SK-N-SH treated with all-trans-retinoic acid at 6 μM for 48 hours (cell line): ENCODE results near the gene B3GALT6.
A peak's percentile ranks its signal among the peaks of the same experiment; 100 is the strongest.

ENCODE experiments used
- ATAC-seq: fragments of 200-7000 bp; cut with Tn5 transposase; 3 replicates; pipeline ENCODE4 v1.9.1; 2020; ENCODE audit warnings: mild to moderate bottlenecking, moderate library complexity
- ARNTL ChIP-seq: fragments of 450-650 bp; formaldehyde crosslinking; IDR thresholded peaks from 2 replicates; pipeline ENCODE4 v1.5.0; 2020; ENCODE audit warnings: low read depth, mild to moderate bottlenecking, moderate library complexity, borderline replicate concordance
- BACH2 ChIP-seq: fragments of 250-450 bp; sonication (Bioruptor Pico); IDR thresholded peaks from 2 replicates; pipeline ENCODE4 v1.9.0; 2021; ENCODE audit warnings: mild to moderate bottlenecking, borderline replicate concordance
- CREB5 ChIP-seq: fragments of 250-450 bp; sonication (Bioruptor Pico); IDR thresholded peaks from 2 replicates; pipeline ENCODE4 v1.5.1; 2020; ENCODE audit warnings: low read depth, mild to moderate bottlenecking, moderate library complexity
- ESRRG ChIP-seq: fragments of 250-450 bp; sonication (Bioruptor Pico); IDR thresholded peaks from 2 replicates; pipeline ENCODE4 v1.6.1; 2021; ENCODE audit warnings: mild to moderate bottlenecking
- GLIS3 ChIP-seq: fragments of 250-450 bp; sonication (Bioruptor Pico); IDR thresholded peaks from 2 replicates; pipeline ENCODE4 v1.5.0; 2020; ENCODE audit warnings: mild to moderate bottlenecking, moderate library complexity
- ISL1 ChIP-seq: fragments of 250-450 bp; sonication (Bioruptor Pico); IDR thresholded peaks from 2 replicates; pipeline ENCODE4 v2.1.2; 2022; ENCODE audit warnings: mild to moderate bottlenecking, moderate library complexity
- OSR1 ChIP-seq: fragments of 250-450 bp; sonication (Bioruptor Pico); IDR thresholded peaks from 2 replicates; pipeline ENCODE4 v1.8.0; 2022; ENCODE audit warnings: moderate library complexity, mild to moderate bottlenecking, inconsistent platforms
- PPARA ChIP-seq: fragments of 250-450 bp; sonication (Bioruptor Pico); IDR thresholded peaks from 2 replicates; pipeline ENCODE4 v1.5.0; 2020; ENCODE audit warnings: mild to moderate bottlenecking, borderline replicate concordance
- RARB ChIP-seq: fragments of 250-450 bp; sonication (Bioruptor Pico); IDR thresholded peaks from 2 replicates; pipeline ENCODE4 v1.8.0; 2021; ENCODE audit warnings: mild to moderate bottlenecking, moderate library complexity
- SNAI2 ChIP-seq: fragments of 250-450 bp; sonication (Bioruptor Pico); IDR thresholded peaks from 2 replicates; pipeline ENCODE4 v1.5.0; 2020; ENCODE audit warnings: mild to moderate bottlenecking, moderate library complexity
- TOX ChIP-seq: fragments of 250-450 bp; sonication (Bioruptor Pico); IDR thresholded peaks from 2 replicates; pipeline ENCODE4 v1.8.0; 2021; ENCODE audit warnings: mild to moderate bottlenecking, moderate library complexity, borderline replicate concordance
- ZFP3 ChIP-seq: fragments of 250-450 bp; sonication (Bioruptor Pico); IDR thresholded peaks from 2 replicates; pipeline ENCODE4 v1.5.0; 2020; ENCODE audit warnings: mild to moderate bottlenecking, moderate library complexity
- ZFP30 ChIP-seq: fragments of 450-650 bp; formaldehyde crosslinking; IDR thresholded peaks from 2 replicates; pipeline ENCODE4 v1.5.0; 2022; ENCODE audit warnings: mild to moderate bottlenecking, moderate library complexity
- ZNF565 ChIP-seq: fragments of 450-650 bp; formaldehyde crosslinking; conservative IDR thresholded peaks from 2 replicates; pipeline ENCODE4 v1.5.0; 2020; ENCODE audit warnings: low read depth, mild to moderate bottlenecking, moderate library complexity
- ZNF70 ChIP-seq: fragments of 450-650 bp; formaldehyde crosslinking; IDR thresholded peaks from 2 replicates; pipeline ENCODE4 v1.5.0; 2020; ENCODE audit warnings: mild to moderate bottlenecking, moderate library complexity
- ZNF8 ChIP-seq: fragments of 450-650 bp; formaldehyde crosslinking; IDR thresholded peaks from 2 replicates; pipeline ENCODE4 v1.5.0; 2020; ENCODE audit warnings: mild to moderate bottlenecking, moderate library complexity
- TF ChIP-seq, protein P1 (sequence below): fragments of 250-450 bp; sonication (Bioruptor Pico); IDR thresholded peaks from 2 replicates; pipeline ENCODE4 v1.8.0; 2021; ENCODE audit warnings: low read depth, mild to moderate bottlenecking, moderate library complexity, borderline replicate concordance
- TF ChIP-seq, protein P2 (sequence below): fragments of 250-450 bp; sonication (Bioruptor Pico); IDR thresholded peaks from 2 replicates; pipeline ENCODE4 v1.5.1; 2021; ENCODE audit warnings: mild to moderate bottlenecking, moderate library complexity
- TF ChIP-seq, protein P3 (sequence below): fragments of 250-450 bp; sonication (Bioruptor Pico); IDR thresholded peaks from 2 replicates; pipeline ENCODE4 v1.8.0; 2020; ENCODE audit warnings: mild to moderate bottlenecking, moderate library complexity, borderline replicate concordance

Gene B3GALT6

DNA sequence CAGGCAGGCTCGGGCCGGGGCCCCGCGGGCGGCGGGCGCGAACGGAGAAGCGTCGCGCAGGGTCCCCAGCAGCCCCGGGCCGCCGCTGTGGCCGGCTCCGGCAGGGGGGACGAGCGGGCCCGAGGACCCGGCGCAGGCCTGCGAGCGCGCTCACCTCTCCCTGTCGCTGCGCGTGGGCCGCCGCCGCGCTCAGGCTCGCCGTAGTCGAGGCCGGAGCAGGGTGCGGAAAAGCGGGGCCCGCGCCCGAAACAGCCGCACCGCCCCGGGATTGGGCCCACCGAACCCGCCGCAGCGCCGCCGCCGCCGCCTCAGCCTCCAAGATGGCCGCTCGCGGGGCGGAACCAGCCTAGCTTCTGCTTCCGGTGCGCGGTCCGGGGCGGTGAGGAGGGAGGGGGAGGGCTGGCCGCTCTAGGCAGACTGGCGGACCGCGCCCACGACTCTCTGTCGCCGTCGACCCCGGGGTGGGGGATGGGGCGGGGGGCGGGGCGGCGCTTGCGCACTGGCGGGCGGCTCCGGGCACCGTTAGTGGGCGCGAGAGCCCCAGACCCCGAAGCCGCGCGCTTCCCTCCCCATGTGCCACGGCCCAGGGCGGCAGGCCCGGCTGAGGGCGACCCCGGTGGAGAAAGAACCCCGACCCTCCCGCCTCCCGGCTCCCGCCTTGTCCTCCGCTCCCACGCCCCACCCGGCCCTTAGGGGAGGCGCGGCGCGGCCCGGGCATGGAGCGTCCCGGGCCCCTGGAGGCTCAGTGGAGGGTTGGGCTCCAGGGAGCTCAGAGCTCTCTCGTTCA is 41.7 kb downstream of the B3GALT6 start, which contains the start of gene UBE2J2:
Gene UBE2J2, minus strand, starts transcription at position 343 of the 787 bp plus-strand sequence. CDS start 5,862 bp downstream, outside the sequence.
- TF ChIP-seq ZNF8 (CRISPR knock-in tag) (no peak), BACH2 (CRISPR knock-in tag) (no peak), CREB5 (CRISPR knock-in tag) (no peak), ZFP3 (CRISPR knock-in tag) (no peak), OSR1 (CRISPR knock-in tag) (no peak)
- TF ChIP-seq, protein P1, sequence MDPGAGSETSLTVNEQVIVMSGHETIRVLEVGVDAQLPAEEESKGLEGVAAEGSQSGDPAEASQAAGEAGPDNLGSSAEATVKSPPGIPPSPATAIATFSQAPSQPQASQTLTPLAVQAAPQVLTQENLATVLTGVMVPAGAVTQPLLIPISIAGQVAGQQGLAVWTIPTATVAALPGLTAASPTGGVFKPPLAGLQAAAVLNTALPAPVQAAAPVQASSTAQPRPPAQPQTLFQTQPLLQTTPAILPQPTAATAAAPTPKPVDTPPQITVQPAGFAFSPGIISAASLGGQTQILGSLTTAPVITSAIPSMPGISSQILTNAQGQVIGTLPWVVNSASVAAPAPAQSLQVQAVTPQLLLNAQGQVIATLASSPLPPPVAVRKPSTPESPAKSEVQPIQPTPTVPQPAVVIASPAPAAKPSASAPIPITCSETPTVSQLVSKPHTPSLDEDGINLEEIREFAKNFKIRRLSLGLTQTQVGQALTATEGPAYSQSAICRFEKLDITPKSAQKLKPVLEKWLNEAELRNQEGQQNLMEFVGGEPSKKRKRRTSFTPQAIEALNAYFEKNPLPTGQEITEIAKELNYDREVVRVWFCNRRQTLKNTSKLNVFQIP (CRISPR knock-in tag) = no peak
- peak; percentile 94 for ATAC-seq

DNA sequence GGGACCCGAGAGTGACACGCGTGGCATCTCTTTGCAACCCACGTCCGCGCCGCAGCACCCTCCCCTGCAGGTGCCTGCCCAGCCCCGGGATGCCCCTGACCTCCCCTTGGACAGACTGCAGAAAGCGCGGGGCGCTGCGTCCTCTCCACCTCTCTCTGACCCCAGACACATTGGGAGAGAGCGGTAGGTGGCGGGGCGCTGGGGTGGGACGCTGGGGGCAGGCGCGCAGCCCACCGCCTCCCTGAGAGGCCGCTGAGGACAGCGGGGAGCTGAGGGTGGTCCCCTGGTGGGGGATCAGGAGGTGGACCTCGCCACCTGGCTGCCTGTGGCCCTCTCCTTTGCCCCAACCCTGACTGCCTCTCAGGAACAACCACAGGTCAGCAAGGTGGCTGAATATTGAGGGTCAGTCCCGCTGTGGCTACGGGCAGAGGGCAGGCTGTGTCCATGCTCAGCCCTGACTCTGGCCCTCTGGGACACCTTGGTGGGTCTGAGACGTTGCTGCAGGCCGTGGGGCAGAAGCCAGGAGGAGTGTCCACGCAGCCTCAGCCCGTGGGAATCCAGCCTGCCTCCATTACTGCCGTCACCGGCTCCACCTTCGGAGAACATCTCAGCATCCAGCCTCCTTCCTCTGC is 42.4 kb downstream of the B3GALT6 start:
- ATAC-seq = peak; percentile 53

More for the DNA sequence above, 42.4 kb downstream of the B3GALT6 start:
- no peak for TF ChIP-seq SNAI2
- no peak for TF ChIP-seq ZNF8 (CRISPR knock-in tag)
- no peak for TF ChIP-seq ZNF70
- TF ChIP-seq ZNF565 (CRISPR knock-in tag) = no peak
- no peak for TF ChIP-seq GLIS3 (CRISPR knock-in tag)
- TF ChIP-seq ISL1 (CRISPR knock-in tag) = no peak
- no peak for TF ChIP-seq OSR1 (CRISPR knock-in tag)
- TF ChIP-seq CREB5 (CRISPR knock-in tag) = no peak
- TF ChIP-seq, protein P2, sequence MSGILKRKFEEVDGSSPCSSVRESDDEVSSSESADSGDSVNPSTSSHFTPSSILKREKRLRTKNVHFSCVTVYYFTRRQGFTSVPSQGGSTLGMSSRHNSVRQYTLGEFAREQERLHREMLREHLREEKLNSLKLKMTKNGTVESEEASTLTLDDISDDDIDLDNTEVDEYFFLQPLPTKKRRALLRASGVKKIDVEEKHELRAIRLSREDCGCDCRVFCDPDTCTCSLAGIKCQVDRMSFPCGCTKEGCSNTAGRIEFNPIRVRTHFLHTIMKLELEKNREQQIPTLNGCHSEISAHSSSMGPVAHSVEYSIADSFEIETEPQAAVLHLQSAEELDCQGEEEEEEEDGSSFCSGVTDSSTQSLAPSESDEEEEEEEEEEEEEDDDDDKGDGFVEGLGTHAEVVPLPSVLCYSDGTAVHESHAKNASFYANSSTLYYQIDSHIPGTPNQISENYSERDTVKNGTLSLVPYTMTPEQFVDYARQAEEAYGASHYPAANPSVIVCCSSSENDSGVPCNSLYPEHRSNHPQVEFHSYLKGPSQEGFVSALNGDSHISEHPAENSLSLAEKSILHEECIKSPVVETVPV (CRISPR knock-in tag) = no peak
- no peak for TF ChIP-seq ZFP3 (CRISPR knock-in tag)
- TF ChIP-seq, protein P1 (CRISPR knock-in tag) = no peak
- no peak for TF ChIP-seq ZFP30
- TF ChIP-seq TOX (CRISPR knock-in tag) = no peak
- no peak for TF ChIP-seq RARB
- TF ChIP-seq ESRRG (CRISPR knock-in tag) = no peak
- no peak for TF ChIP-seq ARNTL (CRISPR knock-in tag)
- TF ChIP-seq PPARA (CRISPR knock-in tag) = no peak
- TF ChIP-seq, protein P3, sequence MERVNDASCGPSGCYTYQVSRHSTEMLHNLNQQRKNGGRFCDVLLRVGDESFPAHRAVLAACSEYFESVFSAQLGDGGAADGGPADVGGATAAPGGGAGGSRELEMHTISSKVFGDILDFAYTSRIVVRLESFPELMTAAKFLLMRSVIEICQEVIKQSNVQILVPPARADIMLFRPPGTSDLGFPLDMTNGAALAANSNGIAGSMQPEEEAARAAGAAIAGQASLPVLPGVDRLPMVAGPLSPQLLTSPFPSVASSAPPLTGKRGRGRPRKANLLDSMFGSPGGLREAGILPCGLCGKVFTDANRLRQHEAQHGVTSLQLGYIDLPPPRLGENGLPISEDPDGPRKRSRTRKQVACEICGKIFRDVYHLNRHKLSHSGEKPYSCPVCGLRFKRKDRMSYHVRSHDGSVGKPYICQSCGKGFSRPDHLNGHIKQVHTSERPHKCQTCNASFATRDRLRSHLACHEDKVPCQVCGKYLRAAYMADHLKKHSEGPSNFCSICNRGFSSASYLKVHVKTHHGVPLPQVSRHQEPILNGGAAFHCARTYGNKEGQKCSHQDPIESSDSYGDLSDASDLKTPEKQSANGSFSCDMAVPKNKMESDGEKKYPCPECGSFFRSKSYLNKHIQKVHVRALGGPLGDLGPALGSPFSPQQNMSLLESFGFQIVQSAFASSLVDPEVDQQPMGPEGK = no peak
